Measurements from ENCODE around the gene LLPH. TPM values are rescaled to one million over a fixed set of nuclear protein-coding genes. Genes with fewer than 3 reads are reported as not detected.

Gene LLPH
- total RNA-seq, 2 experiments from 2014 or later = 35.9 to 39.1 TPM

DNA sequence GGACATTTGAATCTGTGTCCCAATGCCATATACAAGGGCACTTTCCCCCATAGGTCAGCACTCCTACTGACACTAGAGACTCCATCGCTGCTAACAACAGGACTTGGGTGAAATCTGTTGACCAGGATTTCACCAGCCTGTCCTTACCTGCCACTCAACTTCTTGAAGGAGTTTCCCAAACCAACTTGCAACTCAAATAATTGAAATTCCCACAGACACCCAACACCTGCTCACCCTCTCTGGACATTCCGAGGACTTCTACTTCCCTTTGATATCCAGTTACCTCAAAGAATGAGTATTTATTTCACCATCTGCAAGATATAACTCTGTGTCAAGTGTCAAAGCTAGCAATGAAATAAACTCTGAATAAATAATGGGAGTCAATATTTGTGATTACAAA lies 44.6 kb downstream of the LLPH start:
- H3K27me3 Mint-ChIP-seq (ENCODE audit: low read depth) = peaks cover 5% of the 10 kb centered on the region
- DNase-seq = no peak
- no peaks in the 10 kb centered on the region for H3K36me3 Mint-ChIP-seq (ENCODE audit: low read depth)
- H3K9me3 Mint-ChIP-seq (ENCODE audit: insufficient read depth) = no peaks in the 10 kb centered on the region
- H3K4me1 Mint-ChIP-seq (ENCODE audit: low read depth) = no peaks in the 10 kb centered on the region
- H3K27ac Mint-ChIP-seq = no peak overlapping the region
- ChIA-PET CTCF (no interaction called here), POLR2A (no interaction called here)
- ATAC-seq = no peak
- no peak overlapping the region for H3K4me3 Mint-ChIP-seq

DNA sequence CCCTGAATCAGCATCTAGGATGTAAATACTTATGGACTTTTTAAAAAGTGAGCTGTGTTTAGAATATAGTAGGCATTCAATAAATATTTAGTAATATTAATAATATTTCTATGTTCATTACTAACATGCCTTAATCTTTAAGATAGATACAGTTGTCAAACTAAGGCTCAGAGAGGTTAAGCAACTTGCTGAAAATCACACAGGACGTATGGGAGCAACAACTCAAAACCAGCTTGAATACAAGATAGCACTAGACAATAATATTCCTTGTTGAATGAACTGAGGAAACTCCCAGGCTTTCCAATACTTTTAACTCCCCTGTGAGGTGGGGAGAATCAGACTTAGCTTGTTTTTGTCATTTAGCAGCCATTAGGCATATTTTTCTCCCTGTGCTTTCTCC lies 45.3 kb downstream of the LLPH start:
- Mint-ChIP-seq H3K27ac (no peak overlapping the region), H3K9me3 (ENCODE audit: insufficient read depth) (no peaks in the 10 kb centered on the region), H3K36me3 (ENCODE audit: low read depth) (no peaks in the 10 kb centered on the region), H3K4me3 (no peak overlapping the region), H3K27me3 (ENCODE audit: low read depth) (peaks cover 5% of the 10 kb centered on the region), H3K4me1 (ENCODE audit: low read depth) (no peaks in the 10 kb centered on the region)
- ChIA-PET POLR2A (interaction anchor here (0.6 kb wide), 1 partner anchor 138 kb away, joined by 4 read pairs; no protein-coding TSS in a partner anchor), CTCF (no interaction called here)
- ATAC-seq (no peak), DNase-seq (no peak)

DNA sequence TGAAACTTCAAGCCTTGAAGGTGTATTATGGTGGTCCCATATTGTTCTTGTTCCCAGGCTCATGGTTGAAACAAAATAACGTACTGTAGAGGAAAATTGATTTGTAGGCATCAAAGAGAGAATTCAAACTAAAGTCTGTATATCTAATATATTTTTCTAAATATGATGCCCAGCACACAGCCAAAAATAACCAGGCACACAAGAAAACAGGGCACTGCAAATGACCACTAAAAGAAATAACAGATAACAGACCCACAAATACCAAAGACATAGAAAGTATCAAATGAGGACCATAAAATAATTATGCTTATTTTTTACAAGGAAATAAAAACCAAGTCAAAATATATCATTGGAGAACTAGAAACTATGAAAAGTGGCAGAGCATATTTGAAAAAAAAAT lies 46.8 kb downstream of the LLPH start:
- POLR2A ChIA-PET = no interaction called here
- Mint-ChIP-seq H3K27ac (no peak overlapping the region), H3K4me3 (no peak overlapping the region)

DNA sequence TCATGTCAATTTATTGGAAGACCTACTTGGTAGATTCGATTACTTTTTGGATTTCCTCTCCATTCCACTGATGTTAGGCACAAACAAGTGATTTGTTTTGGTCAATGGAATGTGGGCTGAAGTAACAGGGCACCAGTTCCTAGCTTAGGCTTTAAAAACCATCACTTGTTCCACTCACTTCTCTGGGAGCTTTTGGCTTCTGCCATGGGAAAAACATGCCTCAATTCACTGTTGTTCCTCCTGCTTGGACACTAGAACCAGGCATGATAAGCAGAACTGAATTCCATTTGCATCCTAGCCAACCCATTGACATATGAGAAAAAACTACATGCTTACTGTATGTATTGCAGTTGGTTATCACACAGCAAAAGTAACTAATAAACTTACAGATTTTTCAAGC lies 47.8 kb downstream of the LLPH start:
- H3K27me3 Mint-ChIP-seq (ENCODE audit: low read depth) = peaks cover 12% of the 10 kb centered on the region
- H3K4me1 Mint-ChIP-seq (ENCODE audit: low read depth) = no peaks in the 10 kb centered on the region
- no peaks in the 10 kb centered on the region for H3K9me3 Mint-ChIP-seq (ENCODE audit: insufficient read depth)
- H3K4me3 Mint-ChIP-seq = no peak overlapping the region
- no peaks in the 10 kb centered on the region for H3K36me3 Mint-ChIP-seq (ENCODE audit: low read depth)
- ChIA-PET POLR2A (no interaction called here), CTCF (no interaction called here)
- no peak overlapping the region for H3K27ac Mint-ChIP-seq
- DNase-seq = no peak
- ATAC-seq = no peak

More for the DNA sequence above, 46.8 kb downstream of the LLPH start:
- H3K9me3 Mint-ChIP-seq (ENCODE audit: insufficient read depth) = no peaks in the 10 kb centered on the region
- CTCF ChIA-PET = no interaction called here
- H3K36me3 Mint-ChIP-seq (ENCODE audit: low read depth) = no peaks in the 10 kb centered on the region
- no peak for ATAC-seq
- H3K27me3 Mint-ChIP-seq (ENCODE audit: low read depth) = peaks cover 6% of the 10 kb centered on the region
- H3K4me1 Mint-ChIP-seq (ENCODE audit: low read depth) = no peaks in the 10 kb centered on the region
- no peak for DNase-seq

DNA sequence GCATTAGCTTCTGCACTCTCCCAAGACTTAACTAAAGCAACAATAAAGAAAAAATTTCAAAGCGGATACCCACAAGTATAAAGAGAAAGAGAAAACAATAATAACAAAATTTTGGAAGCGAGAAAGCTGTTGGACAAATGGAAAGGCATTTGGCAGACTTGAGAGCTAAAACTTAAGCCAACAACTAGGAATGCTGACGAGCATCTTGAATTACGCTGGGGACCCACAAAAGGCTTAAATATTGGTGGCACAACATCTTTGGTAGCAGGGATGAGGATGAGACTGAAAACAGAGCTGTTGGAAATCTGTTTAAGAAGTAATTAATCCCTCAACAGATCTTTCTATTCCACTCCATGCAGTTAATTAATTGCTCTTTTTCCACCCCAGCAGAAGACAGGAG lies 49.8 kb downstream of the LLPH start:
- POLR2A ChIA-PET = interaction anchor here (1.0 kb wide), 1 partner anchor 24 kb away, joined by 3 read pairs; no protein-coding TSS in a partner anchor
- Mint-ChIP-seq H3K9me3 (ENCODE audit: insufficient read depth) (no peaks in the 10 kb centered on the region), H3K27ac (no peak overlapping the region), H3K36me3 (ENCODE audit: low read depth) (no peaks in the 10 kb centered on the region), H3K27me3 (ENCODE audit: low read depth) (peaks cover 12% of the 10 kb centered on the region), H3K4me3 (no peak overlapping the region), H3K4me1 (ENCODE audit: low read depth) (no peaks in the 10 kb centered on the region)
- CTCF ChIA-PET = no interaction called here
- no peak for ATAC-seq
- DNase-seq = no peak

DNA sequence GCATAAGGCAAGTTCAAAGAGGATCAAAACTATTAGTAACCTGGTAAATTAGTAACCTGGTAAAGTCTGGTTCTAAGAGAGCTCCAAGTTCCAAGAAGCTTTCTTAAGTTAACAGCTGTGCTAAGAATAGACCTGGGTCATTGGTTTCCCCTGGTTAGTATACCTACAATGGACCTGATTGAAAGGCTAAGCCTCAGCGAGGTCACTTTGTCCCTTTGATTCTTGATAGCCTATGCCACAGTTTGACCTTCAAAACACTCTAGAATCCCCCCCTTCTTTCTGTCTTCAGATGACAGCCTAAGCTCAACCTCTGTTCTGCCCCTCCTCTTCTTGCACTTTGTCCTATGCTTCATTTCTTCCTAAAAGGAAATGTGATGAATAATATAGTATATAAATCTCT lies 53.0 kb downstream of the LLPH start:
- POLR2A ChIA-PET = no interaction called here
- H3K4me3 Mint-ChIP-seq = no peak overlapping the region
- H3K27ac Mint-ChIP-seq = no peak overlapping the region

DNA sequence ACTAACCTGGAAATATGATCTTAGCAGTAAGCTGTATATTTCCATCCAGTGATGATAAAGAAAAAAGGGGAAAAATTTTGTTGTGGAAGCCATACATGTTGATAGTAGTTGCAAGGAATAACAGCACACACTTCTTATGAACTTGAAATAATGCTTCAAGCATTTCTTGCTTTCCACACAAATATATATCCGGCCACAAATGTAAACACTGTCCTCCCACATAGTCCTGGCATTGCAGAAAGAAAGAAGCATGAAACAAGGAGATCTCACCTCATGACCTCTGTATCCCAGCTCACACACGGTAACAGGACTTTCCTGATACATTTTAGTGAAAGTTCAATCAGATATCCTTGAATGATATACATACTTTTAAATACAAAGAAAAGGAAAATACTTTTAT lies 56.0 kb downstream of the LLPH start:
- Mint-ChIP-seq H3K27ac (no peak overlapping the region), H3K27me3 (ENCODE audit: low read depth) (peaks cover 13% of the 10 kb centered on the region), H3K4me3 (no peak overlapping the region), H3K36me3 (ENCODE audit: low read depth) (no peaks in the 10 kb centered on the region), H3K4me1 (ENCODE audit: low read depth) (no peaks in the 10 kb centered on the region), H3K9me3 (ENCODE audit: insufficient read depth) (no peaks in the 10 kb centered on the region)
- DNase-seq = no peak
- POLR2A ChIA-PET = no interaction called here
- CTCF ChIA-PET = no interaction called here
- ATAC-seq = no peak

More for the DNA sequence above, 53.0 kb downstream of the LLPH start:
- no peaks in the 10 kb centered on the region for H3K36me3 Mint-ChIP-seq (ENCODE audit: low read depth)
- CTCF ChIA-PET = interaction anchor here (0.6 kb wide), 1 partner anchor 521 kb away, joined by 3 read pairs; no protein-coding TSS in a partner anchor
- no peaks in the 10 kb centered on the region for H3K4me1 Mint-ChIP-seq (ENCODE audit: low read depth)
- no peaks in the 10 kb centered on the region for H3K9me3 Mint-ChIP-seq (ENCODE audit: insufficient read depth)
- ATAC-seq = no peak
- no peak for DNase-seq
- peaks cover 15% of the 10 kb centered on the region for H3K27me3 Mint-ChIP-seq (ENCODE audit: low read depth)

DNA sequence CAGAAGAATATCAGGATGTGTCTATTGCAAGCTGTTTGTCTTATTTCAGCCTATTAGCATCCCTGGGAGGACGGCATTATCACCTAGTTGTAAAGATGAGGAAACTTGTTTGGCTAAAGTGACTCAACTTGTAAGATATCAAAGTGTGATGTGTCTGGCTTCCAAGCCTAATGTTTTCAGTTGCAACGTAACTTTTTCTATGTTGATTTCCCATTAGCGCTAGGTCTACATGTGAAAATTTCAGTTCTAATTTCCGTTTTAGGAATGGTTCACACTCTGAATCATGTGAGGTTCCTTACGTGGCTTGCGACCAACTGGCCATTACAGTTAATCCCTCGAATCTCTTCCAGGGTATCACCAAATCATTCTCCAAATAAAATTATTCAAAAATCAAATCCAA lies 58.0 kb downstream of the LLPH start:
- Mint-ChIP-seq H3K36me3 (ENCODE audit: low read depth) (no peaks in the 10 kb centered on the region), H3K4me3 (no peak overlapping the region), H3K27me3 (ENCODE audit: low read depth) (peaks cover 6% of the 10 kb centered on the region), H3K27ac (no peak overlapping the region), H3K4me1 (ENCODE audit: low read depth) (no peaks in the 10 kb centered on the region), H3K9me3 (ENCODE audit: insufficient read depth) (no peaks in the 10 kb centered on the region)
- ChIA-PET CTCF (no interaction called here), POLR2A (no interaction called here)
- DNase-seq (no peak), ATAC-seq (no peak)

DNA sequence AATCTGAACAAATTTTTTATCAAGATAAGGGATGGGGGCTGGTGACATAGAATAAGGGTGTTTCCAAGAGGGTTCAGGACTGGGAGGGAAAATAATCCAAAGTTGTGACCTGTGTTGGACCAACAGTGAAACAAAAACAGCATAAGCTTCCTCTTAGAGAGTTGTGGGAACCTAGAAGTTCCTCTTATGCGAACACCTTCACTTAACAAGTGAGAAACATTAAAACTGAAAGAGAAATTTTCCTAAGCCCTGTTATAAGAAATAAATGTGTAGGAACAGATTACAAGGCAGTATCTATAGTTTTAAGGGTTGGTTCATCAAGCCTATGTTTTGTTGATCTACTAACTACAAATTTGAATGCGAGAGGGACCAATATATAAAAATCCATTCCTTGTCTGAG lies 58.4 kb downstream of the LLPH start:
- Mint-ChIP-seq H3K27ac (no peak overlapping the region), H3K9me3 (ENCODE audit: insufficient read depth) (no peaks in the 10 kb centered on the region), H3K27me3 (ENCODE audit: low read depth) (peaks cover 5% of the 10 kb centered on the region), H3K4me3 (no peak overlapping the region), H3K36me3 (ENCODE audit: low read depth) (no peaks in the 10 kb centered on the region), H3K4me1 (ENCODE audit: low read depth) (no peaks in the 10 kb centered on the region)
- ATAC-seq (no peak), DNase-seq (no peak)
- POLR2A ChIA-PET = no interaction called here
- CTCF ChIA-PET = no interaction called here

DNA sequence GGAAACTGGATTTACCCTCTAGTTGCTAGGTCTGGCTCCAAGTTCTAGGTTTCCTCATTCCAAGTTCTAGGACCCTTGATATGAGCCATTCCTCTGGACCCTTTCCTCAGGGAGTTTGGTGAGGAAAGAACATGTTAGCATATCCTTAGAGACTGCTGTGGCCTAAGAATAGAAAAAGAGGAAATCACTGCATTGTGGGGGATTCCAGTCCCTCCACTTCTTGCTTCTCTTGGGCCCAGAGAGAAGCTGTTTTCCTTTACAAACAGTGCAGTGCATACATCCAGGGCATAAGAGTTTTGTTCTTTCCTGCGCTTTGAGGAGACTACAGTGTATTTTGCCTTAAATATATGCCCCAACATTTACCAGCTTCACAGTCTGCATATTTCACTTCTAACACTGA lies 59.0 kb downstream of the LLPH start:
- POLR2A ChIA-PET = no interaction called here

DNA sequence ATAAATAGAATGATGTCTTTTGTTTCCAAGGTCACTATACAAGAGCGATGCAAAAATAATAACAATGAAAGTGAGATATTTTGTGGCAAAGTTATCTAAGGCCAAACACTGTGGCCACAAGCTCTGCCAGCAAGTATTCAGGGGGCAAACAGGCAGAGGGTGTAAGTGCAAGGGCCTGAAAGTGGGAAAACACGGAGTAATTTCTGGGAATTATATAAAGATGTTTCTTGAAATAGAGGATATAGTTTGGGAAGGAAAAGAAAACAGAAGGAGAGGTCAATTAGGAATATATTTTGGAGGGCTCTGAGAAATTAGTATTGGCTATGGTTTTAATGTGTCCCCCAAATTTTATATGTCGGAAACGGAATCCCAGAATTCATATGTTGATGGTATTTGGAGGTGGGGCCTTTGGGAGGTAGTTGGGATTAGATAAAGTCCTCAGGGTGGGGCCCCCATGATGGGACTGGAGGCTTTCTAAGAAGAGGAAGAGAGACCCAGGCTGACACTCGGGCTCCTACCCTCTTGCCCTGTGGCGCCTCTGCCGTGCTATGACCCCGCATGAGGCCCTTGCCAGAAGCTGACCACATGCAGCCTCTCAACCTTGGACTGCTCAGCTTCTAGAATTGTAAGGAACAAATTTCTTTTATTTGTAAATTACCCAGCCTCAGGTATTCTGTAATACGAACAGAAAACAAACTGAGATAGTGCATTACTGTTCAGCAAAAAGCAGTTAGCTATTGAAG lies 60.0 kb downstream of the LLPH start:
- peaks cover 6% of the 10 kb centered on the region for H3K4me1 Mint-ChIP-seq (ENCODE audit: low read depth)
- ChIA-PET POLR2A (no interaction called here), CTCF (no interaction called here)
- peaks cover 14% of the 10 kb centered on the region for H3K27me3 Mint-ChIP-seq (ENCODE audit: low read depth)
- DNase-seq = no peak
- H3K9me3 Mint-ChIP-seq (ENCODE audit: insufficient read depth) = no peaks in the 10 kb centered on the region
- no peaks in the 10 kb centered on the region for H3K36me3 Mint-ChIP-seq (ENCODE audit: low read depth)
- H3K4me3 Mint-ChIP-seq = no peak overlapping the region
- no peak for ATAC-seq
- no peak overlapping the region for H3K27ac Mint-ChIP-seq

More for the DNA sequence above, 59.0 kb downstream of the LLPH start:
- ATAC-seq (no peak), DNase-seq (no peak)
- Mint-ChIP-seq H3K4me3 (no peak overlapping the region), H3K4me1 (ENCODE audit: low read depth) (peaks cover under 1% of the 10 kb centered on the region), H3K27ac (no peak overlapping the region), H3K36me3 (ENCODE audit: low read depth) (no peaks in the 10 kb centered on the region), H3K27me3 (ENCODE audit: low read depth) (peaks cover 6% of the 10 kb centered on the region), H3K9me3 (ENCODE audit: insufficient read depth) (no peaks in the 10 kb centered on the region)
- CTCF ChIA-PET = no interaction called here

DNA sequence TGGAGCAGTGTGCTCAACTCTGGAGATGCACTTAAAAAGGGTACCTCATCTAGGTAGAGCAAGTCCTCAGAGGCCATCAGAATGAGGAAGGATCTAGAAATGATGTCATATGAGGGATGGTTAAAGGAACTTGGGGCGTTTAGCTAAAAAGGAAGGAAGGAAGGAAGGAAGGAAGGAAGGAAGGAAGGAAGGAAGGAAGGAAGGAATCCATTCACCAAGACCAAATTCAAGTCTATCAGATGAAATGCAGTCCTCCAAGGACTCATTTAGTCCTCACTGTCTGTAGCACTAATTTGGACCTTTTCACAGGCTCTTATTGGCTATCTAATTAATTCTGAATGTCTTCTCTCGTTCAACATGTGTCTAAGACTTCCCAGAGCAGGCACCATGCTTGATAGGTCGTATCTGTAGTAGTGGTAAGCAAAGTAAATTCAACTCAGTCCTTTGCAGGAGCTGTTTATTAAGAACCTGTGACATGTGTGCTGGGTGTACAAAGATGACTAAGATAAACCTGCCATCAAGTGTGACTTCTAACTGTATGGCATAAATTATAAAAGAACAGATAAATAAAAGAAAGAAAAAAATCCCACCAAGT lies 63.5 kb downstream of the LLPH start:
- H3K27ac Mint-ChIP-seq = no peak overlapping the region
- no peaks in the 10 kb centered on the region for H3K9me3 Mint-ChIP-seq (ENCODE audit: insufficient read depth)
- DNase-seq = no peak
- H3K4me3 Mint-ChIP-seq = no peak overlapping the region
- H3K4me1 Mint-ChIP-seq (ENCODE audit: low read depth) = peaks cover 6% of the 10 kb centered on the region
- peaks cover 21% of the 10 kb centered on the region for H3K27me3 Mint-ChIP-seq (ENCODE audit: low read depth)
- no peak for ATAC-seq
- CTCF ChIA-PET = interaction anchor here (0.7 kb wide), 1 partner anchor 224 kb away, joined by 3 read pairs; no protein-coding TSS in a partner anchor
- POLR2A ChIA-PET = no interaction called here
- no peaks in the 10 kb centered on the region for H3K36me3 Mint-ChIP-seq (ENCODE audit: low read depth)
